DMS114 treated with DMSO at 0.1 percent for 48 hours (cell line): ENCODE data around the gene CRLF2.
"Not testable (repeated sequence)": the region's sequence is repeated elsewhere in the genome, so short reads cannot be mapped to it uniquely, and the experiment has no call there.

ENCODE experiments used
- DNase-seq: peaks from one replicate; lab custom pipeline; 2025; ENCODE audit not compliant: unreplicated experiment; lab: John Stamatoyannopoulos, UW

CRLF2 gene

GRCh38 chrX:1215123-1215823 lies 2.8 kb upstream of the CRLF2 start:
- DNase-seq, result no peak

- DNase-seq, result no peak
These were observed 1.5 kb upstream of the CRLF2 start for GRCh38 chrX:1213971-1214370.

DNA sequence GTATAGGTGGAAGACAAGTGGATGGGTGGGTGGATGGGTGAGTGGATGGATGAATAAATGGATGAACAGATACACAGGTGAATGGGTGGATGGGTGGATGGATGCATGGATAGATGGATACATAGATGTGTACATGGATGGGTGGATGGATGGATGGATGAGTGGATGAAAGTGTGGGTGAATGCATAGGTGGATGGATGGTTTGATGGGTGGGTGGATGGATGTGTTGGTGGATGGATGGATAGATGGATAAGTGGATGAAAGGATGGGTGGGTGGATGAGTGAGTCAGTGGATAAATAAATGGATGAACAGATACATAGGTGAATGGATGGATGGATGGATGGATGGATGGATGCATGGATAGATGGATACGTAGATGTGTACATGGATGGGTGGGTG lies 1.6 kb downstream of the CRLF2 start:
- DNase-seq, result no peak

DNA sequence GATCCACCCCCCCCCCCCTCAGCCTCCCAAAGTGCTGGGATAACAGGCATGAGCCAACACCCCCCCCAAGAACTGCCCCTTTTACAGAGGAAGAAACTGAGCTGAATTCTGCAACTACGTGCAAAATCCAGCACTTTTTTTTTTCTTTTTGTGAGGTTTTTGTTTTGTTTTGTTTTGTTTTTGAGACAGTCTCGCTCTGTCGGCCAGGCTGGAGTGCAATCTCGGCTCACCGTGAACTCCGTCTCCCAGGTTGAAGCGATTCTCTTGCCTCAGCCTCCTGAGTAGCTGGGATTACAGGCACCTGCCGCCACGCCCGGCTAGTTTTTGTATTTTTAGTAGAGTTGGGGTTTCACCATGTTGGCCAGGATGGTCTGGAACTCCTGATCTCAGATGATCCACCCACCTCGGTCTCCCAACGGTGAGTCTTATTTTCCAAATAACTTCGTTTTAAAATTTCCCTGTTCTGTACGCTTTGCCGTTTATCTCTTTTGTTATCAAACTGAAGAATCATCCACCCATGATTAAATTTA lies 4.9 kb downstream of the CRLF2 start:
- DNase-seq, result no peak

DNA sequence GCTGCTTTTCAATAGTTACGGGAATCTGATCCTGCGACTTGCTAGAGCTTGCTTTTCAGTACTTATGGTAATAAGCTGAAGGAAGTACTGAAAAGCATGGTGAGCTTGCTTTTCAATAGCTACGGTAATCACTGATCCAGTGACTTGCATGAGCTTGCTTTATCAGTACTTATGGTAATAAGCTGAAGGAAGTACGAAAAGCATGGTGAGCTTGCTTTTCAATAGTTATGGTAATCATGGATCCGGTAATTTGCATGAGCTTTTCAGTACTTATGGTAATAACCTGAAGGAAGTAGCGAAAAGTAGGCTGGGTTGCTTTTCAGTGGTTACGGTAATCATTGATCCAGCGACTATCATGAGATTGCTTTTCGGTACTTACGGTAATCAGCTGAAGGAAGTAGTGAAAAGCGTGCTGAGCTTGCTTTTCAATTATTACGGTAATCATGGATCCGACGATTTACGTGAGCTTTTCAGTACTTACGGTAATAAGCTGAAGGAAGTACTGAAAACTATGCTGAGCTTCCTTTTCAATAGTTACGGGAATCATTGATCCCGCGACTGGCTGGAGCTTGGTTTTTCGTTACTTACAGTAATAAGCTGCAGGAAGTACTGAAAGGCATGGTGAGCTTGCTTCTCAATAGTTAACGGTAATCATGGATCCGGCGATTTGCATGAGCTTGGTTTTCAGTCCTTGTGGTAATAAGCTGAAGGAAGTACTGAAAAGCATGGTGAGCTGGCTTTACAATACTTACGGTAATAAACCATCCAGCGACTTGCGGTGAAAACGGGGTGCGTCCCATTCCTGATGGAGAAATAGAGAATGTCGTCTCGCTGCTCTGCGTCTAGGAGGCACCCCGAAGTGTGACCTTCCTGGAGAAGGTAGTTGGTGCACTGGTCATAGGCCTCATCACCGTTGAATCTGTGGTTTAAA lies 6.5 kb downstream of the CRLF2 start:
- no peak for DNase-seq

GRCh38 chrX:1202251-1202650 lies 10.2 kb downstream of the CRLF2 start:
- no peak for DNase-seq

DNA sequence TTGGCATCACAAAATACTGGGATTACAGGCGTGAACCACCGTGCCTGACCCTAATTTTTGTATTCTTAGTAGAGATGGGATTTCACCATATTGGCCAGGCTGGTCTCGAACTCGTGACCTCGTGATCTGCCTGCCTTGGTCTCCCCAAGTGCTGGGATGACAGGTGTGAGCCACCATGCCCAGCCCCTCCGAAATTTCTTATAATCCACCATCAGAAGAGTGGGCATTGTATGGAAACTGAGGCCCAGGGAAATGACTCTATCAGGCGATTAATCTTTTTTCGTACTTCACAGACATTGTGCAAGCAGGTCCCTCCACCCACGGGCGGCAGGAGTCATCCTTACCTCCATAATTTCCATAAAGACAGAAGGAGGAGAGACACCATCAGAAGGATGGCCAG lies 16.0 kb downstream of the CRLF2 start:
- DNase-seq, result no peak

- DNase-seq, result not testable (repeated sequence)
These were observed 20.3 kb downstream of the CRLF2 start for GRCh38 chrX:1192196-1192595.

- DNase-seq, result no peak
These were observed 21.8 kb downstream of the CRLF2 start for GRCh38 chrX:1190596-1191145.

DNA sequence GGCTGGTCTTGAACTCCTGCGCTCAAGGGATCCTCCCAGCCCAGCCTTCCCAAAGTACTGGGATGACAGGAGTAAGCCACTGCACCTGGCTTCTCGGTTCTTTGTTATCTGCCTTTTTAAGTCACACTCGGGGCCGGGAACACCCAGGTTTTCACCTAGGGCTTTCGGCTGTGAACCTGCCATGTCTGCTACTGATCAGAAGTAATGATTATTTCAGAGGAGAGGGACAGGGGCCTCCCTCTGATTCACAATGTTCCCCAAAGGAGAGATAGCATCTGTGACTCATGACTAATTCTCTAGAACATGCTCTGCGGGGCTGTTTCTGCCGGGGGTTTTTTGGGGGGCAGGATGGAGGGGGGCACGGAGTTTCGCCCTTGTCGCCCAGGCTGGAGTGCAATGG lies 26.9 kb downstream of the CRLF2 start:
- no peak for DNase-seq

DNA sequence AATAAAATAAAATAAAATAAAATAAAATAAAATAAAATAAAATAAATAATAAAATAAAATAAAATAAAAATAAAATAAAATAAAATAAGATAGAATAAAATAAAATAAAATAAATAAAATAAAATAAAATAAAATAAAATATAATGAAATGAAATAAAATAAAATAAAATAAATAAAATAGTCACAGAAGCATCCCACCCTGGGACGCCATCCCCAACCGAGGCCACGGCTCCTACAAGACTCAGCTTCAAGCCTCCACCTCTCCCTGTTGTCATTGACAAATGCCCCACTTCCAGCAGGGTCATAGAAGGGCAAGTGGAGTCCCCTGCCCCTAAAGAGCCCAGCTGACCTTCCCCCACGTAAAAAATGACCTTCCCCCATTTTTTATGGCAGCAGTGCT lies 30.2 kb downstream of the CRLF2 start:
- no peak for DNase-seq

DNA sequence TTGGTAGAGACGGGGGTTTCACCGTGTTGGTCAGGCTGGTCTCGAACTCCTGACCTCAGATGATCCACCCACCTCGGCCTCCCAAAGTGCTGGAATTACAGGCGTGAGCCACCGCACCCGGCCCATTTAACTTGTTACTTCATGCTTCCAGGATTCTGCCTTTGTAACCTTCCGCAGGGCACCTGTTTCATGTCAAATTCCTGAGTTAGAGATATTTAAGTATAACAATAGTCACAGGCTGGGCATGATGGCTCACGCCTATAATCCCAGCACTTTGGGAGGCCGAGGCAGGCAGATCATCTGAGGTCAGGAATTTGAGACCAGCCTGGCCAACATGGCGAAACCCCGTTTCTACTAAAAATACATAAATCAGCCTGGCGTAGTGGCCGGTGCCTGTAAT lies 30.8 kb downstream of the CRLF2 start:
- not testable (repeated sequence) for DNase-seq

DNA sequence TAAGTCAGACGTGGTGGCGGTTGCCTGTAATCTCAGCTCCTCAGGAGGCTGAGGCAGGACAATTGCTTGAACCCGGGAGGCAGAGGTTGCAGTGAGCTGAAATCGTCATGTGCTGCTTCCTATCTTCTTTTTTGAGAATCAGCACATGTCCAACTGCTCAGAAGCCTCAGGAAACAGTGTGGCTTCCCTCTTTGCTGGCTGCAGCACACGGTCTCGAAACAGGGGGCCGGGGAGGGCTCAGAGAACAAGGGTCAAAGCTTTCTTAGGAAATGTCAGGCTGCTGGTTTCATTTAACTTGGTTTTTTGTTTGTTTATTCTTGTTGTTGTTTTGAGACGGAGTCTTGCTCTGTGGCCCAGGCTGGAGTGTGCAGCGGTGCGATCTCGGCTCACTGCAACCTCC lies 31.3 kb downstream of the CRLF2 start:
- DNase-seq, result no peak

DNA sequence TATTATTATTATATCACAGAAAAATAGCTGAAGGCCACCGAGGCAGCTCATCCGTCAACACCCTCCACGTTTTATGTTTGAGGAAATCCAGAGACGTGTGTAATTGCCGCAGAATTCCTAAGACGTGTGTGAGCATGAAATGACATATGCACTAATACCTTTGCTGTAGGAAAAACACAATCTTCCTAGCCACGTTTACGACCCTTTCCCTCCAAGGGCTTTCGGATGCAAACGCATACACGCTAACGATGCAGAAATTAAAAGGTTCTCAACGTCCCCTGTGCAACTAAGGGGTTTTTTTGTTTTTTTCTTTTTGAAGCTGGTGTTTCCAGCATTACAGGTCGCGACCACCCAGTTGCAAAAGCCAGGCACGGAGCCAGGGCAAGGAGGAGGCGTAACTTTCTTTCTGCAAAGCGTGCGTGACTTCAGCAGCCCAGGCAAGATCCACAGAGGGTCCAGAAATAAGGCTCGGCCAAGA lies 33.8 kb downstream of the CRLF2 start:
- peak; percentile 15 for DNase-seq

DNA sequence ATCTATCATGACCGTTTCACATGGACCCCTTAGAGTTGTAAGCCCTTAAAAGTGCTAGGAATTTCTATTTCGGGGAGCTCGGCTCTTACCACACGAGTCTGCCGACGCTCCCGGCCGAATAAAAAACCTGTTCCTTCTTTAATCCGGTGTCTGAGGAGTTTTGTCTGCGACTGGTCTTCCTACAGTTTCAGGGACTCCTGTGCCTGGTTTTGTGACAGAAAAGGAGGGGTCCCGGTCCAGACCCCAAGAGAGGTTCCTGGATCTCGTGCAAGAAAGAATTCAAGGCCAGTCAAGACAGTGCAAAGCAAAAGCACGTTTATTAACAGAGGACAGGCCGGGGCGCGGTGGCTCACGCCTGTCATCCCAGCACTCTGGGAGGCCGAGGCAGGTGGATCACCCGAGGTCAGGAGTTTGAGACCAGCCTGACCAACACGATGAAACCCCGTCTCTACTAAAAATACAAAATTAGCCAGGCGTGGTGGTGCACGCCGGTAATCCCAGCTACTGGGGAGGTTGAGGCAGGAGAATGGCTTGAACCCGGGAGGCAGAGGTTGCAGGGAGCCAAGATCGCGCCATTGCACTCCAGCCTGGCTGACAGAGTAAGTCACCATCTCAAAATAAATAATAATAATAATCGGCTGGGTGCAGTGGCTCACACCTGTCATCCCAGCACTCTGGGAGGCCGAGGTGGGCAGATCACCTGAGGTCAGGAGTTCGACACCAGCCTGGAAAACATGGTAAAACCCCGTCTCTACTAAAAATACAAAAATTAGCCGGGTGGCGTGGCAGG lies 35.7 kb downstream of the CRLF2 start:
- peak; percentile 9 for DNase-seq

- not testable (repeated sequence) for DNase-seq
These were observed 37.6 kb downstream of the CRLF2 start for GRCh38 chrX:1174609-1175545.

GRCh38 chrX:1173435-1173834 lies 39.0 kb downstream of the CRLF2 start:
- DNase-seq, result not testable (repeated sequence)

DNA sequence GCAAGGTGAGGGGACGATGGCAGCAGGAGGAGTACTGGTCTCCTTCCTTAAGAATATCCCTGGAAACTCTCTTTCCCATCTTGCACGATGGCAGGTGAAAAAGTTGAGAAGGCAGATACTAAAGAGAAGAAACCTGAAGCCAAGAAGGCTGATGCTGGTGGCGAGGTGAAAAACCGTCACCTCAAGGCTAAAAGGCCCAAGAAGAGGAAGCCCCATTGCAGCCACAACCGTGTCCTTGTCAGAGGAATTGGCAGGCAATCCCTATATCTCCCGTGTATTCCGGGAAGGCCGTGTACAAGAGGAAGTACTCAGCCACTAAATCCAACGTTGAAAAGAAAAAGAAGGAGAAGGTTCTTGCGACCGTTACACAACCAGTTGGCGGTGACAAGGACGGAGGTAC lies 40.0 kb downstream of the CRLF2 start:
- no peak for DNase-seq

DNA sequence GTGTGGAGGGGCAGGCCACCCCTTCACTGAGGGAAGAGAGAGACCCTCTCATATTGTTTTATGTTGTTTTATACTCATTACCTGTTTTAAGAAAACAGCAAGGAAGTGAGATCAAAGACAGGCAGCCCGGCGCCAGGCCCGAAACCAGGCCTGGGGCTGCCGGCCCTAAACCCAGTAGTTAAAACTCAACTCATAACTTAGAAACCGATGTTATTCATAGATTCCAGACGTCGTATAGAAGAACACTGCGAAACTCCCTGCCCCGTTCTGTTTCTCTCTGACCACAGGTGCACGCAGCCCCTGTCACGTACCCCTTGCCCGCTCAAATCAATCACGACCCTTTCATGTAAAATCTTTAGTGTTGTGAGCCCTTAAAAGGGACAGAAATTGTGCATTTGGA lies 40.5 kb downstream of the CRLF2 start:
- DNase-seq, result not testable (repeated sequence)

- DNase-seq, result no peak
These were observed 42.2 kb downstream of the CRLF2 start for GRCh38 chrX:1170243-1170642.
